IMR-90 (cell line): ENCODE data around the gene YAF2. TPM values are rescaled to one million over a fixed set of nuclear protein-coding genes. Genes with fewer than 3 reads are reported as not detected.

Experiments used
- ATAC-seq: fragments of 200-7000 bp; cut with Tn5 transposase; 2 replicates; pipeline ENCODE4 v1.9.1; 2020; ENCODE audit warnings: low read depth, mild to moderate bottlenecking, moderate library complexity
- BruUV-seq: library from RNA; stranded (reverse); fragments of 400-500 nt; replicated peaks from 2 replicates; lab custom pipeline; 2021; lab: Mats Ljungman, UMichigan
- CTCF ChIA-PET: fragments of 300-600 bp; formaldehyde crosslinking; extraction: SDS; loops from one replicate; lab custom pipeline; 2021; ENCODE audit warnings: antibody characterized with exemption; lab: Yijun Ruan, JAX
- POLR2A ChIA-PET: fragments of 300-600 bp; sonication (Branson Sonifier 250); formaldehyde crosslinking; loops from one replicate; lab custom pipeline; 2022; ENCODE audit warnings: antibody characterized with exemption; ENCODE audit not compliant: unreplicated experiment; lab: Charles Lee
- DNase-seq: peaks from one replicate; pipeline ENCODE4 v3.0.0; 2013
- H2AFZ ChIP-seq: replicated peaks from 2 replicates; pipeline ENCODE3; 2013; ENCODE audit warnings: low read length, mild to moderate bottlenecking; ENCODE audit not compliant: poor library complexity
- H2AK5ac ChIP-seq: 2 replicates; pipeline ENCODE4 v1.6.1; 2013; ENCODE audit warnings: low read depth, low read length, inconsistent platforms
- H2AK9ac ChIP-seq: replicated peaks from 2 replicates; pipeline ENCODE3; 2013; ENCODE audit warnings: mild to moderate bottlenecking, low read depth, low read length, moderate library complexity; ENCODE audit not compliant: poor library complexity
- H2BK120ac ChIP-seq: 2 replicates; pipeline ENCODE4 v1.6.1; 2013; ENCODE audit warnings: low read depth, low read length, inconsistent platforms
- H2BK15ac ChIP-seq: 3 replicates; pipeline ENCODE4 v1.6.1; 2013; ENCODE audit warnings: low read depth, low read length, inconsistent platforms
- H2BK20ac ChIP-seq: 2 replicates; pipeline ENCODE4 v1.6.1; 2013; ENCODE audit warnings: low read depth, mild to moderate bottlenecking, inconsistent platforms, low read length, moderate library complexity
- H2BK5ac ChIP-seq: 2 replicates; pipeline ENCODE4 v1.6.1; 2013; ENCODE audit warnings: mild to moderate bottlenecking, low read depth, low read length, inconsistent platforms; ENCODE audit not compliant: poor library complexity, severe bottlenecking
- H3K14ac ChIP-seq: replicated peaks from 2 replicates; pipeline ENCODE4 v1.6.1; 2013; ENCODE audit warnings: low read depth, low read length, inconsistent platforms
- H3K18ac ChIP-seq: 2 replicates; pipeline ENCODE4 v1.6.1; 2013; ENCODE audit warnings: low read depth, low read length, control low read depth
- H3K23ac ChIP-seq: 2 replicates; pipeline ENCODE4 v1.6.1; 2013; ENCODE audit warnings: low read depth, low read length, inconsistent platforms
- H3K27ac ChIP-seq: 2 replicates; pipeline ENCODE4 v1.5.1; 2013; ENCODE audit warnings: mild to moderate bottlenecking, control low read depth, low read length; ENCODE audit not compliant: insufficient read depth
- H3K27me3 ChIP-seq: 2 replicates; pipeline ENCODE4 v1.6.1; 2013; ENCODE audit warnings: low read length; ENCODE audit not compliant: control insufficient read depth, insufficient read depth
- H3K36me3 ChIP-seq: 2 replicates; pipeline ENCODE4 v1.6.1; 2013; ENCODE audit warnings: low read length, mixed read lengths; ENCODE audit not compliant: control insufficient read depth, insufficient read depth
- H3K4ac ChIP-seq: 2 replicates; pipeline ENCODE4 v1.6.1; 2013; ENCODE audit warnings: low read depth, low read length, inconsistent platforms
- H3K4me1 ChIP-seq: 2 replicates; pipeline ENCODE4 v1.6.1; 2013; ENCODE audit warnings: low read length, mixed read lengths; ENCODE audit not compliant: control insufficient read depth, insufficient read depth
- H3K4me2 ChIP-seq: 2 replicates; pipeline ENCODE4 v1.6.1; 2013; ENCODE audit warnings: low read depth, mild to moderate bottlenecking, control low read depth, low read length, moderate library complexity
- H3K4me3 ChIP-seq: 2 replicates; pipeline ENCODE4 v1.5.1; 2013; ENCODE audit warnings: low read depth, mild to moderate bottlenecking, control low read depth, low read length, moderate library complexity; ENCODE audit not compliant: insufficient read depth
- H3K56ac ChIP-seq: 2 replicates; pipeline ENCODE4 v1.6.1; 2013; ENCODE audit warnings: low read length, inconsistent platforms; ENCODE audit not compliant: insufficient read depth; ENCODE audit errors: extremely low read depth
- H3K79me1 ChIP-seq, 2 experiments: 2 replicates each; pipeline ENCODE4 v1.6.1; 2013; ENCODE audit warnings: low read length in 2 of 2, inconsistent platforms in 1 of 2, low read depth in 1 of 2
- H3K9ac ChIP-seq: 2 replicates; pipeline ENCODE4 v1.6.1; 2013; ENCODE audit warnings: low read depth, low read length, control low read depth
- H3K9me1 ChIP-seq: 2 replicates; pipeline ENCODE4 v1.6.1; 2013; ENCODE audit warnings: low read length, inconsistent platforms; ENCODE audit not compliant: insufficient read depth
- H3K9me3 ChIP-seq: 2 replicates; pipeline ENCODE4 v1.6.1; 2013; ENCODE audit warnings: low read length; ENCODE audit not compliant: control insufficient read depth, insufficient read depth
- H4K20me1 ChIP-seq: 2 replicates; pipeline ENCODE4 v1.6.1; 2013; ENCODE audit warnings: low read length, inconsistent platforms; ENCODE audit not compliant: insufficient read depth
- H4K5ac ChIP-seq: 2 replicates; pipeline ENCODE4 v1.6.1; 2013; ENCODE audit warnings: mild to moderate bottlenecking, low read depth, low read length, control low read depth
- H4K8ac ChIP-seq, 2 experiments: 2 replicates each; pipeline ENCODE4 v1.6.1; 2013; ENCODE audit warnings: low read depth in 2 of 2, low read length in 2 of 2, control low read depth in 1 of 2, inconsistent platforms in 1 of 2
- H4K91ac ChIP-seq: 2 replicates; pipeline ENCODE4 v1.6.1; 2013; ENCODE audit warnings: low read depth, low read length, inconsistent platforms; ENCODE audit not compliant: insufficient read depth
- BHLHE40 ChIP-seq: fragments of 150-350 bp; IDR thresholded peaks from 2 replicates; pipeline ENCODE4 v1.6.1; 2016; ENCODE audit warnings: mild to moderate bottlenecking, low read depth, low read length
- CHD1 ChIP-seq: IDR thresholded peaks from 2 replicates; pipeline ENCODE4 v1.6.1; 2012; ENCODE audit warnings: low read depth, low read length, improper control_type of control experiment
- MAZ ChIP-seq: IDR thresholded peaks from 2 replicates; pipeline ENCODE4 v1.6.1; 2012; ENCODE audit warnings: low read depth, mild to moderate bottlenecking, low read length, improper control_type of control experiment, moderate library complexity, borderline replicate concordance
- RFX5 ChIP-seq: IDR thresholded peaks from 2 replicates; pipeline ENCODE4 v1.8.0; 2012; ENCODE audit warnings: low read depth, mild to moderate bottlenecking, low read length, moderate library complexity
- SMC3 ChIP-seq: fragments of 150-350 bp; IDR thresholded peaks from 2 replicates; pipeline ENCODE4 v1.6.1; 2016; ENCODE audit warnings: low read depth, mild to moderate bottlenecking, antibody characterized with exemption, low read length, moderate library complexity
- WGBS, 2 experiments: methylation state at CpG; one replicate each; pipeline versions ENCODE4 v1.1.5 to v1.1.7; 2013; ENCODE audit warnings: missing lambda C conversion rate in 2 of 2; ENCODE audit not compliant: insufficient read length in 1 of 2; ENCODE audit errors: extremely low coverage in 2 of 2; 5-methylcytosine and 5-hydroxymethylcytosine counted together
- dilution Hi-C: fragments of 300-500 bp; cut with HindIII; formaldehyde crosslinking; loops from one replicate; pipeline ENCODE4 v1.14.3; 2018; ENCODE audit warnings: low sequenced_read_pairs; ENCODE audit not compliant: unreplicated experiment
- in situ Hi-C: fragments of 300-500 bp; cut with MboI; formaldehyde crosslinking; loops from 3 replicates; pipeline ENCODE4 v1.14.3; 2019; ENCODE audit warnings: low sequenced_read_pairs, inconsistent platforms, mixed read lengths
- intact Hi-C: fragments of 100-400 bp; cut with micrococcal nuclease; formaldehyde crosslinking; loops from 2 replicates; pipeline ENCODE4 v1.10.0; 2022
- polyA plus RNA-seq, 3 experiments: library from polyadenylated mRNA; depleted of rRNA; stranded (reverse); fragments of >200 nt; gene quantifications; 2 replicates each; pipeline ENCODE4 v1.2.3, GENCODE V29; 2012; ENCODE audit warnings: low replicate concordance in 1 of 3
- total RNA-seq: library from RNA; depleted of rRNA; stranded (reverse); fragments of >200 nt; gene quantifications from 2 replicates; pipeline ENCODE4 v1.2.3, GENCODE V29; 2012; rRNA removed
- TF ChIP-seq, protein P1 (sequence below): conservative IDR thresholded peaks from 2 replicates; pipeline ENCODE4 v1.5.1; 2012; ENCODE audit warnings: mild to moderate bottlenecking, low read depth, low read length, improper control_type of control experiment
- TF ChIP-seq, protein P2 (sequence below): fragments of 150-350 bp; IDR thresholded peaks from 2 replicates; pipeline ENCODE4 v1.6.1; 2016; ENCODE audit warnings: low read depth, mild to moderate bottlenecking, low read length, moderate library complexity, borderline replicate concordance

Gene YAF2
- total and polyA plus RNA-seq, 2 of the 4 experiments (the other 2 are of a cell fraction) = 7.9 to 14.2 TPM

DNA sequence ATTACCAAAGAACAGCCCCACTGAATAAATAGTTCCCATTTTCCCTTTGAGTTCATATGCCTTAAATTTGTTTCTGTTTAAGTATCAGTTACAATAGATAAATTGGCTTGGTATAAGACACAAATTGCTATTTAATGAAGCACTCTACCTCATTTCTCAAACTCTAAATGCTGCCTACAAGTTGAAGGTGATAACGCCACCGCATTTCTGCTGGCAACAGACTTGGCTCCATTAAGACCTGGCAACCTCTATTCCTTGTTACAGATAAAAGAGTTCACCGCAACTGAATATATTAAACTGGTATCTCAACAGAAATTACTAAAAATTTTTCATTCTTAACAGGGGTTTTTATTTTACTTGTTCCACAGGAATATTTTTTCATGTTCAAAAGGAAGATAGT, 129.0 kb downstream of the YAF2 start:
- POLR2A ChIA-PET = no interaction called here
- H2BK5ac ChIP-seq = no peak overlapping the region
- no peak overlapping the region for H4K91ac ChIP-seq
- BruUV-seq = no TSS peak
- dilution Hi-C loops = no loop called here
- no peak for DNase-seq
- no peak overlapping the region for H3K14ac ChIP-seq
- no peaks in the 10 kb centered on the region for H3K27me3 ChIP-seq
- no peaks in the 10 kb centered on the region for H3K4me1 ChIP-seq
- no peak overlapping the region for H3K23ac ChIP-seq
- H2AFZ ChIP-seq = no peak overlapping the region
- H4K20me1 ChIP-seq = no peaks in the 10 kb centered on the region
- no peak overlapping the region for H2BK120ac ChIP-seq
- no peak overlapping the region for H3K56ac ChIP-seq
- ATAC-seq = no peak
- H3K9me1 ChIP-seq = no peaks in the 10 kb centered on the region
- no peak overlapping the region for H3K4me2 ChIP-seq
- intact Hi-C loops = no loop called here
- TF ChIP-seq, protein P1, sequence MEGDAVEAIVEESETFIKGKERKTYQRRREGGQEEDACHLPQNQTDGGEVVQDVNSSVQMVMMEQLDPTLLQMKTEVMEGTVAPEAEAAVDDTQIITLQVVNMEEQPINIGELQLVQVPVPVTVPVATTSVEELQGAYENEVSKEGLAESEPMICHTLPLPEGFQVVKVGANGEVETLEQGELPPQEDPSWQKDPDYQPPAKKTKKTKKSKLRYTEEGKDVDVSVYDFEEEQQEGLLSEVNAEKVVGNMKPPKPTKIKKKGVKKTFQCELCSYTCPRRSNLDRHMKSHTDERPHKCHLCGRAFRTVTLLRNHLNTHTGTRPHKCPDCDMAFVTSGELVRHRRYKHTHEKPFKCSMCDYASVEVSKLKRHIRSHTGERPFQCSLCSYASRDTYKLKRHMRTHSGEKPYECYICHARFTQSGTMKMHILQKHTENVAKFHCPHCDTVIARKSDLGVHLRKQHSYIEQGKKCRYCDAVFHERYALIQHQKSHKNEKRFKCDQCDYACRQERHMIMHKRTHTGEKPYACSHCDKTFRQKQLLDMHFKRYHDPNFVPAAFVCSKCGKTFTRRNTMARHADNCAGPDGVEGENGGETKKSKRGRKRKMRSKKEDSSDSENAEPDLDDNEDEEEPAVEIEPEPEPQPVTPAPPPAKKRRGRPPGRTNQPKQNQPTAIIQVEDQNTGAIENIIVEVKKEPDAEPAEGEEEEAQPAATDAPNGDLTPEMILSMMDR = no peak
- TF ChIP-seq, protein P2, sequence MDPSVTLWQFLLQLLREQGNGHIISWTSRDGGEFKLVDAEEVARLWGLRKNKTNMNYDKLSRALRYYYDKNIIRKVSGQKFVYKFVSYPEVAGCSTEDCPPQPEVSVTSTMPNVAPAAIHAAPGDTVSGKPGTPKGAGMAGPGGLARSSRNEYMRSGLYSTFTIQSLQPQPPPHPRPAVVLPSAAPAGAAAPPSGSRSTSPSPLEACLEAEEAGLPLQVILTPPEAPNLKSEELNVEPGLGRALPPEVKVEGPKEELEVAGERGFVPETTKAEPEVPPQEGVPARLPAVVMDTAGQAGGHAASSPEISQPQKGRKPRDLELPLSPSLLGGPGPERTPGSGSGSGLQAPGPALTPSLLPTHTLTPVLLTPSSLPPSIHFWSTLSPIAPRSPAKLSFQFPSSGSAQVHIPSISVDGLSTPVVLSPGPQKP = no peak
- TF ChIP-seq MAZ (no peak), RFX5 (no peak), CHD1 (no peak), BHLHE40 (no peak), SMC3 (no peak)
- H2AK9ac ChIP-seq = no peak overlapping the region
- no peak overlapping the region for H4K8ac ChIP-seq
- CTCF ChIA-PET = no interaction called here
- H2BK20ac ChIP-seq = no peak overlapping the region
- in situ Hi-C loops = no loop called here
- H3K79me1 ChIP-seq = peaks cover 0 to 6% of the 10 kb centered on the region in 2 experiments; a peak in 2 of 4 replicates
- H3K27ac ChIP-seq = no peak overlapping the region
- no peak overlapping the region for H3K4me3 ChIP-seq
- WGBS, 2 experiments = no CpG with 5 or more reads among the region's 3 CpGs
- no peak overlapping the region for H3K4ac ChIP-seq
- H3K9ac ChIP-seq = no peak overlapping the region
- peaks cover 3% of the 10 kb centered on the region for H3K36me3 ChIP-seq
- H3K18ac ChIP-seq = no peak overlapping the region
- no peak overlapping the region for H2AK5ac ChIP-seq
- H4K5ac ChIP-seq = no peak overlapping the region
- H2BK15ac ChIP-seq = no peak overlapping the region
- peaks cover 2% of the 10 kb centered on the region; the same call in 1 of the 2 replicates for H3K9me3 ChIP-seq

Other genes with a start within 250 kb of the YAF2 start
- gene GXYLT1, start 93.4 kb downstream of the YAF2 start, total RNA-seq = 8.6 and 18.1 TPM in 2 replicates
- 6.4 and 8.5 TPM in 2 replicates for gene GXYLT1, start 93.4 kb downstream of the YAF2 start, polyA plus RNA-seq (2012; rRNA removed)
- 28.1 and 33.1 TPM in 2 replicates for gene ZCRB1, start 87.8 kb upstream of the YAF2 start, total RNA-seq
- gene ZCRB1, start 87.8 kb upstream of the YAF2 start, polyA plus RNA-seq (2012; rRNA removed) = 19.7 and 29.2 TPM in 2 replicates
- 50.7 and 96.9 TPM in 2 replicates for gene PPHLN1, start 87.9 kb upstream of the YAF2 start, total RNA-seq
- gene PPHLN1, start 87.9 kb upstream of the YAF2 start, polyA plus RNA-seq (2012; rRNA removed) = 51.5 and 54.3 TPM in 2 replicates